ENCODE results near the gene COL8A1.

- TF ChIP-seq POLR2A (IDR thresholded peaks at IDR 0.05; ENCODE audit: low read length) (peak; percentile 83), GATA1 (IDR thresholded peaks at IDR 0.05; ENCODE audit: low read depth, low read length) (no peak)
These were observed 179.2 kb downstream of the COL8A1 start, which contains the start of gene CMSS1 for GRCh38 chr3:99817437-99818240.
